Measurements from ENCODE around the gene RGCC.

The RGCC gene

GRCh38 chr13:41516760-41517159 is 59.4 kb downstream of the RGCC start:
- Histone ChIP-seq H3K9ac (ENCODE audit: low read depth, low read length) (no peak overlapping the region), H3K4me3 (ENCODE audit: low read length) (no peak overlapping the region), H3K36me3 (ENCODE audit: insufficient read depth, low read length) (no peaks in the 10 kb centered on the region), H3K9me3 (ENCODE audit: insufficient read depth, low read depth, low read length) (no peaks in the 10 kb centered on the region), H3K4me1 (ENCODE audit: insufficient read depth, low read length) (no peaks in the 10 kb centered on the region), H3K27me3 (ENCODE audit: insufficient read depth, low read length) (no peaks in the 10 kb centered on the region), H3K27ac (ENCODE audit: low read depth, low read length) (no peak overlapping the region)
- 98% methylated on average over 2 of the region's 4 CpGs for WGBS

DNA sequence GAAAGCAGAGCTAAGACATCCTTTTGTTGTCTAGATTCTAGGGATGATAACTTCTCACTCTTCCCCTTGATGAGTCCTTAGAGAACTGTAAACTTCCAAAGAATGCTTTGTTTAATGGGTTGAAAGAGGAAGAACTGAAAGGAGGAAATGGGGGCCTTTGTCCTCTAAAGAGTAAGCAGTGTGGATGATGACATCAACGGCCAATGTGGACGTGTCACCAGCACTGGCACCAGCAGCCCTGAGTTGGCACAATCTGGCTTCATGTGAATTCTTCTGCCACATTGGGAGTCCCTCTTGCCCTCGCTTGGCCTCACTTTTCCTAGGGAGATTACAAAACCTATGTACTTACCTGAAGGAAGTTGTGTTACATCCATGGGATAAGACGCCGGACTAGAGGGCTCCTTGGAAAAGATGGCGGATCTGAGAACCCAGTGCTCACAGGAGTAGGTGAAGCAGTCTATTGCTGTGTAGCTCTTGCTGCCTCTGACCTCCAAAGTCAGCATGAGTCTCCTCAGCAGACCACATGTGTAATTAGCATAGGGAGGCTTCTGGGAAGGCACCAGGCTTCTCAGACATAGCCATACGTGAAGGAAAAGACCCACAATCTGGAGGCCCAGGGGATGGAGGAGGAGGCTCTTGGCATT is 62.8 kb downstream of the RGCC start:
- Histone ChIP-seq H3K9ac (ENCODE audit: low read depth, low read length) (no peak overlapping the region), H3K27ac (ENCODE audit: low read depth, low read length) (no peak overlapping the region), H3K4me3 (ENCODE audit: low read length) (no peak overlapping the region), H3K27me3 (ENCODE audit: insufficient read depth, low read length) (no peaks in the 10 kb centered on the region), H3K4me1 (ENCODE audit: insufficient read depth, low read length) (no peaks in the 10 kb centered on the region; the same call in 1 of the 2 replicates), H3K36me3 (ENCODE audit: insufficient read depth, low read length) (no peaks in the 10 kb centered on the region), H3K9me3 (ENCODE audit: insufficient read depth, low read depth, low read length) (no peaks in the 10 kb centered on the region)
- WGBS = 90% methylated on average over 7 of the region's 7 CpGs
